NCI-H774 (cell line): ENCODE data around the gene SLC30A5.
"Not testable (repeated sequence)": the region's sequence is repeated elsewhere in the genome, so short reads cannot be mapped to it uniquely, and the experiment has no call there.

Experiments used
- DNase-seq: peaks from one replicate; lab custom pipeline; 2025; lab: John Stamatoyannopoulos, UW

The SLC30A5 gene

GRCh38 chr5:69105996-69106906 lies 12.4 kb downstream of the SLC30A5 start:
- DNase-seq: no peak

- not testable (repeated sequence) for DNase-seq
Measured at GRCh38 chr5:69108367-69108766, 14.6 kb downstream of the SLC30A5 start.

GRCh38 chr5:69113851-69114250 lies 20.0 kb downstream of the SLC30A5 start:
- no peak for DNase-seq

- no peak for DNase-seq
Measured at GRCh38 chr5:69115526-69115925, 21.7 kb downstream of the SLC30A5 start.

- no peak for DNase-seq
Measured at GRCh38 chr5:69129413-69129812, 35.6 kb downstream of the SLC30A5 start.

- DNase-seq: no peak
Measured at GRCh38 chr5:69130241-69130640, 36.4 kb downstream of the SLC30A5 start.

- no peak for DNase-seq
Measured at GRCh38 chr5:69131304-69131703, 37.5 kb downstream of the SLC30A5 start.

GRCh38 chr5:69134126-69134525 lies 40.3 kb downstream of the SLC30A5 start:
- no peak for DNase-seq

GRCh38 chr5:69136293-69136692 lies 42.5 kb downstream of the SLC30A5 start:
- DNase-seq: no peak

GRCh38 chr5:69137208-69137607 lies 43.4 kb downstream of the SLC30A5 start:
- not testable (repeated sequence) for DNase-seq

- no peak for DNase-seq
Measured at GRCh38 chr5:69137807-69138206, 44.0 kb downstream of the SLC30A5 start.

GRCh38 chr5:69138766-69139165 lies 45.0 kb downstream of the SLC30A5 start:
- no peak for DNase-seq

- DNase-seq: not testable (repeated sequence)
Measured at GRCh38 chr5:69140239-69140638, 46.4 kb downstream of the SLC30A5 start.

GRCh38 chr5:69140827-69141226 lies 47.0 kb downstream of the SLC30A5 start:
- DNase-seq: no peak

- not testable (repeated sequence) for DNase-seq
Measured at GRCh38 chr5:69148576-69148975, 54.8 kb downstream of the SLC30A5 start.

GRCh38 chr5:69148981-69149675 lies 55.3 kb downstream of the SLC30A5 start:
- DNase-seq: no peak

GRCh38 chr5:69149676-69150010 lies 55.8 kb downstream of the SLC30A5 start:
- no peak for DNase-seq

GRCh38 chr5:69152731-69153130 lies 58.9 kb downstream of the SLC30A5 start:
- DNase-seq: no peak

- no peak for DNase-seq
Measured at GRCh38 chr5:69156456-69156855, 62.6 kb downstream of the SLC30A5 start.

GRCh38 chr5:69158039-69158438 lies 64.2 kb downstream of the SLC30A5 start:
- peak; percentile 30 for DNase-seq

GRCh38 chr5:69160651-69161050 lies 66.8 kb downstream of the SLC30A5 start:
- DNase-seq: no peak

GRCh38 chr5:69166686-69167492 lies 73.1 kb downstream of the SLC30A5 start, which contains the start of gene CCNB1:
Gene CCNB1, plus strand, starts transcription at chr5:69167150. Its CDS starts 113 bp downstream, at chr5:69167263.
- DNase-seq: peak; percentile 98
